KMS-11 (cell line): ENCODE measurements around the gene CYP2J2.

Experiments
- H2AFZ ChIP-seq: fragments of 200-600 bp; sonication (generic); 2 replicates; pipeline ENCODE4 v1.6.1; 2016; ENCODE audit warnings: antibody characterized with exemption, mixed run types, low read depth
- H3K27ac ChIP-seq: fragments of 200-600 bp; sonication (generic); 2 replicates; pipeline ENCODE4 v1.6.1; 2016; ENCODE audit warnings: mild to moderate bottlenecking, mixed run types
- H3K27me3 ChIP-seq: fragments of 200-600 bp; sonication (generic); 2 replicates; pipeline ENCODE4 v1.6.1; 2017; ENCODE audit warnings: mild to moderate bottlenecking, low read depth, mixed run types, moderate library complexity; ENCODE audit not compliant: insufficient read depth
- H3K36me3 ChIP-seq: fragments of 200-600 bp; sonication (generic); 2 replicates; pipeline ENCODE4 v1.6.1; 2017; ENCODE audit warnings: mild to moderate bottlenecking, mixed run types; ENCODE audit not compliant: insufficient read depth
- H3K4me1 ChIP-seq: fragments of 200-600 bp; sonication (generic); 2 replicates; pipeline ENCODE4 v1.6.1; 2016; ENCODE audit warnings: mild to moderate bottlenecking, low read depth, mixed run types; ENCODE audit not compliant: poor library complexity, severe bottlenecking
- H3K4me2 ChIP-seq: fragments of 200-600 bp; sonication (generic); 2 replicates; pipeline ENCODE4 v1.7.0; 2016; ENCODE audit warnings: mild to moderate bottlenecking, mixed run types
- H3K4me3 ChIP-seq: fragments of 200-600 bp; sonication (generic); IDR thresholded peaks from 2 replicates; pipeline ENCODE4 v1.6.1; 2017; ENCODE audit warnings: low read depth, low read length, mixed read lengths; ENCODE audit not compliant: insufficient read depth
- H3K79me2 ChIP-seq: fragments of 200-600 bp; sonication (generic); 2 replicates; pipeline ENCODE4 v1.6.1; 2016; ENCODE audit warnings: low read depth, mixed run types; ENCODE audit not compliant: insufficient read depth
- H3K9ac ChIP-seq: fragments of 200-600 bp; sonication (generic); 2 replicates; pipeline ENCODE4 v1.6.1; 2016; ENCODE audit warnings: mild to moderate bottlenecking, mixed run types
- H4K20me1 ChIP-seq: fragments of 200-600 bp; sonication (generic); 2 replicates; pipeline ENCODE4 v1.6.1; 2016; ENCODE audit warnings: mild to moderate bottlenecking, mixed run types; ENCODE audit not compliant: insufficient read depth
- CTCF ChIP-seq: fragments of 200-600 bp; sonication (generic); conservative IDR thresholded peaks from 2 replicates; pipeline ENCODE4 v1.6.1; 2017; ENCODE audit warnings: low read depth, mild to moderate bottlenecking, antibody characterized with exemption, low read length, moderate library complexity, mixed read lengths

CYP2J2 gene

DNA sequence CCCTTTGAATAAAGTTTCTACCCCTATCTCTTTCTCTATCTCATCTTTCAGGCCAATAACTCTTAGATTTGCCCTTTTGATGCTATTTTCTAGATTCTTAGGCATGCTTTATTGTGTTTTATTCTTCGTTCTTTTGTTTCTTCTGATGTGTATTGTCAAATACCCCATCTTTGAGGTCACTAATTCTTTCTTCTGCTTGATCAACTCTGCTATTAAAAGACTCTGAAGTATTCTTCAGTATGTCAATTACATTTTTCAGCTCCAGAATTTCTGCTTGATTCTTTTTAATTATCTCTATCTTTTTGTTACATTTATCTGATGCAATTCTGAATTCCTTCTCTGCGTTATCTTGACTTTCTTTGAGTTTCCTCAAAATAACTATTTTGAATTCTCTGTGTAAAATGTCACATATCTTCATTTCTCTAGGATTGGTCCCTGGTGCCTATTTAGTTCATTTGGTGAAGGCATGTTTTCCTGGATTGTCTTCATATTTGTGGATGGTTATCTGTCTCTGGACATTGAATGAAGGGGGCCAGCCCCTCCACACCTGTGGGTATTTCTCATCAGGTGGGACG lies 11.2 kb upstream of the CYP2J2 start:
- no peak for TF ChIP-seq CTCF
- Histone ChIP-seq H4K20me1 (no peaks in the 10 kb centered on the region), H3K79me2 (no peaks in the 10 kb centered on the region), H3K9ac (no peak overlapping the region), H3K27ac (no peak overlapping the region), H3K36me3 (no peaks in the 10 kb centered on the region), H3K4me1 (no peaks in the 10 kb centered on the region), H3K4me2 (no peak overlapping the region), H3K27me3 (no peaks in the 10 kb centered on the region), H3K4me3 (no peak overlapping the region), H2AFZ (no peak overlapping the region)

DNA sequence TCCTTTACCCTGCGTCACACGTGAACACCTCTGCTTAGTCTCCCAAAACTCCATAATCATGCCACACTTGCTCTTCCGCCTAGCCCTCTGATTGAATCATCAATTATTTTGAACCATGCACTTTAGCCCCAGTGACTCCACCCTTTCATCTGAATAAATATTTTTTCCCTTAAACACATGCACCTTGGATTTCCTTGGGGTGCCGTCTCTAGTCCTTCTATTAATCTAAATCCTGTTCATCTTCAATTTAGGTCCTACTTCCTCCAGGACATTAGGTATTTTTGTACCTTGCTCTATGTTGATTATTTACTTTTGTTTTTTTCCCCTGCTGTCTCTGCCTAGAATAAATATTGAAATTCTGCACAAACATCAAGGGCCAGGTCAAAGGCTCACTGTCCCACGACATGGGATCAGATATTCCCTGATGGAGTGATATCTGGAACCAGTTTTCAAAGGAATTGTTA lies 9.8 kb upstream of the CYP2J2 start:
- Histone ChIP-seq H3K36me3 (no peaks in the 10 kb centered on the region), H3K27ac (no peak overlapping the region), H3K4me1 (no peaks in the 10 kb centered on the region), H3K4me2 (no peak overlapping the region), H3K4me3 (no peak overlapping the region), H2AFZ (no peak overlapping the region), H3K27me3 (no peaks in the 10 kb centered on the region), H3K9ac (no peak overlapping the region), H3K79me2 (no peaks in the 10 kb centered on the region), H4K20me1 (no peaks in the 10 kb centered on the region)
- TF ChIP-seq CTCF = no peak

- no peaks in the 10 kb centered on the region for H3K79me2 ChIP-seq
- H3K27me3 ChIP-seq = no peaks in the 10 kb centered on the region
- no peak overlapping the region for H3K4me3 ChIP-seq
- no peak overlapping the region for H2AFZ ChIP-seq
- no peaks in the 10 kb centered on the region for H4K20me1 ChIP-seq
- H3K27ac ChIP-seq = no peak overlapping the region
- no peak overlapping the region for H3K9ac ChIP-seq
- no peak for TF ChIP-seq CTCF
- peaks cover 29% of the 10 kb centered on the region for H3K4me1 ChIP-seq
- H3K36me3 ChIP-seq = no peaks in the 10 kb centered on the region
- no peak overlapping the region for H3K4me2 ChIP-seq
Measured at GRCh38 chr1:59928996-59929395, 2.4 kb upstream of the CYP2J2 start.

DNA sequence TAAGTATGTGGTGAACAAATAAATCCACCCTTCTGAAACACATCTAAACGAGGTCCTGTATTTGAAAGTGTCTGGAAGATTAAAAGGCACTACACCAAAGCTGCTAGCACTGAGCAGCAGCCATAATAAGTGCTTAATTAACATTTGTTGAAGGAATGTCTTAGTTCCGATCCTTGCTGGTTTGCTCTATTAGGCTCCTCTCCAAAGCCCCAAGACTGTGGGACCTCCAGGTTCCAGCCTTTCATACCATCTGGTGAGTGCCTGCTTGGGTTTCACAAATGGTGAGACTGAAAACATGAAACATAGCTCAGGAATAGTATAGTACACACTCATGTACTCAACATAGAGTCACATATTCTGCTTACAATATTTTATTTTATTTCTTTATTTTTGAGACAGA lies 640 bp upstream of the CYP2J2 start:
- Histone ChIP-seq H3K36me3 (no peaks in the 10 kb centered on the region), H3K27me3 (no peaks in the 10 kb centered on the region), H3K9ac (peak overlapping the region; percentile 46; the same call in 1 of the 2 replicates), H3K4me1 (peaks cover 29% of the 10 kb centered on the region), H4K20me1 (no peaks in the 10 kb centered on the region), H3K27ac (no peak overlapping the region), H3K4me2 (peak overlapping the region; percentile 83), H2AFZ (peak overlapping the region; percentile 97), H3K4me3 (peak overlapping the region; percentile 88), H3K79me2 (no peaks in the 10 kb centered on the region)
- no peak for TF ChIP-seq CTCF
